ENCODE results near the gene CD3E. TPM values are rescaled to one million over a fixed set of nuclear protein-coding genes. Genes with fewer than 3 reads are reported as not detected.

CD3E gene
- total and polyA plus RNA-seq, 2 of the 13 experiments (the other 11 are each of a cell fraction or from before 2014, with no cell fraction given), result not detected

DNA sequence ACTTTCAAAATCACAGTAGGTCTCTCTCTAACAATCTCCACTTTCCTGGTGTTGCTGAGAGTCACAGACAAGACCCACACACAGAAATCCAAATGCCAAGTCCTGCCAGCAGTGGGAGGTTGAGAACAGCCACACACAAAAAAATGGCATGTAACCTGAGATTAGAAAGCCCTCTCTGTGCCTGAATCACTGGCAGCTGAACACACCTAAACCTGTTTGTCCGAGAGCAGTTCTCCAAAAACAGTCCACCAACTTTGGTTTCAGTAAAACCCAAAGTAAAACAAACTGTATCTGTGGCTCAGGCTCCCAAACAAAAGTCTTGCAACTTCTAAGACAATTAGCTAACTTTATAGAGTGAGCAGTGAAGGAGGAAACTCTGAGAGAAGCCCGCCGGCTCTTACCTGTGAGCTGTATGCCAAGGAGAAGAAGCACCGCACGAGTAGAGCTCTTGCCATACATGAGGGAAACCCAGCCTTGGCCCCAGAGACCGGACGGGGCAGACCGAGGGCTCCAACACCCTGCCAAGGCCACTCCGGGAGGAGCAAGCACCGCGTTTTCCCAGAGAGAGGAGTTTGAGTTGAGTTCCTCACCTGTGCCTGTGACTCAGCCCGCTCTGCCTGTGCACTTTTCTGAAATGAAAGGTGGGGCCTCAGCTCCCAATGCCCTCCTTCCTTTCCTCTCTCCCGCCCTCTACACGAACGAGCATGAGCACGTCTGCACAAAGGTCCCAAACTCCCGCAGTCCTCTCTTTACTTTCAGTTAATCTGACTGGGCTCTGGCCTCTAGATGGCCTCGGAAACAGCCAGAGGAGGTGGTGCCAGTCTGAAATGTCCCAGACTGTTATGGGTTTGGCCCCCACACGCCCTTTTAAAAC is 40.6 kb upstream of the CD3E start, which contains the start of gene MPZL2 (continued):
- no peak for TF ChIP-seq ZNF639 (CRISPR knock-in tag; conservative IDR thresholded peaks at IDR 0.05)
- no peak for TF ChIP-seq ZNF333 (CRISPR knock-in tag; IDR thresholded peaks at IDR 0.05; ENCODE audit: borderline replicate concordance)
- TF ChIP-seq ZNF775 (CRISPR knock-in tag; IDR thresholded peaks at IDR 0.05; ENCODE audit: borderline replicate concordance), result no peak
- no peak for TF ChIP-seq KDM3A (CRISPR knock-in tag; IDR thresholded peaks at IDR 0.05; ENCODE audit: low read depth)
- no peak for TF ChIP-seq ZNF652 (CRISPR knock-in tag; IDR thresholded peaks at IDR 0.05; ENCODE audit: borderline replicate concordance, low read depth)
- peak; percentile 29; the same call in 1 of the 2 replicates for TF ChIP-seq PHF8 (CRISPR knock-in tag; IDR thresholded peaks at IDR 0.05)
- TF ChIP-seq BRCA1 (CRISPR knock-in tag; IDR thresholded peaks at IDR 0.05), result no peak
- TF ChIP-seq YEATS4 (CRISPR knock-in tag; IDR thresholded peaks at IDR 0.05; ENCODE audit: borderline replicate concordance), result 0 out of 2 replicates have a peak, but pooled peaks have one; percentile 21
- TF ChIP-seq SNAPC2 (CRISPR knock-in tag; IDR thresholded peaks at IDR 0.05), result 0 out of 2 replicates have a peak, but pooled peaks have one; percentile 28
- no peak for TF ChIP-seq CHD4 (IDR thresholded peaks at IDR 0.05; ENCODE audit: borderline replicate concordance, low read length)
- TF ChIP-seq ZNF121 (CRISPR knock-in tag; IDR thresholded peaks at IDR 0.05), result no peak
- TF ChIP-seq ZBTB34 (CRISPR knock-in tag; IDR thresholded peaks at IDR 0.05), result no peak
- no peak for TF ChIP-seq MYNN (CRISPR knock-in tag; IDR thresholded peaks at IDR 0.05; ENCODE audit: low read depth)
- no peak for TF ChIP-seq ZKSCAN5 (CRISPR knock-in tag; IDR thresholded peaks at IDR 0.05)
- TF ChIP-seq, protein P1, sequence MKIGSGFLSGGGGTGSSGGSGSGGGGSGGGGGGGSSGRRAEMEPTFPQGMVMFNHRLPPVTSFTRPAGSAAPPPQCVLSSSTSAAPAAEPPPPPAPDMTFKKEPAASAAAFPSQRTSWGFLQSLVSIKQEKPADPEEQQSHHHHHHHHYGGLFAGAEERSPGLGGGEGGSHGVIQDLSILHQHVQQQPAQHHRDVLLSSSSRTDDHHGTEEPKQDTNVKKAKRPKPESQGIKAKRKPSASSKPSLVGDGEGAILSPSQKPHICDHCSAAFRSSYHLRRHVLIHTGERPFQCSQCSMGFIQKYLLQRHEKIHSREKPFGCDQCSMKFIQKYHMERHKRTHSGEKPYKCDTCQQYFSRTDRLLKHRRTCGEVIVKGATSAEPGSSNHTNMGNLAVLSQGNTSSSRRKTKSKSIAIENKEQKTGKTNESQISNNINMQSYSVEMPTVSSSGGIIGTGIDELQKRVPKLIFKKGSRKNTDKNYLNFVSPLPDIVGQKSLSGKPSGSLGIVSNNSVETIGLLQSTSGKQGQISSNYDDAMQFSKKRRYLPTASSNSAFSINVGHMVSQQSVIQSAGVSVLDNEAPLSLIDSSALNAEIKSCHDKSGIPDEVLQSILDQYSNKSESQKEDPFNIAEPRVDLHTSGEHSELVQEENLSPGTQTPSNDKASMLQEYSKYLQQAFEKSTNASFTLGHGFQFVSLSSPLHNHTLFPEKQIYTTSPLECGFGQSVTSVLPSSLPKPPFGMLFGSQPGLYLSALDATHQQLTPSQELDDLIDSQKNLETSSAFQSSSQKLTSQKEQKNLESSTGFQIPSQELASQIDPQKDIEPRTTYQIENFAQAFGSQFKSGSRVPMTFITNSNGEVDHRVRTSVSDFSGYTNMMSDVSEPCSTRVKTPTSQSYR (CRISPR knock-in tag; IDR thresholded peaks at IDR 0.05; ENCODE audit: borderline replicate concordance), result no peak
- 0 out of 2 replicates have a peak, but pooled peaks have one; percentile 6 for TF ChIP-seq CREM (IDR thresholded peaks at IDR 0.05)
- no peak for TF ChIP-seq CREM (CRISPR knock-in tag; IDR thresholded peaks at IDR 0.05)
- no peak for TF ChIP-seq MAFG (CRISPR knock-in tag; IDR thresholded peaks at IDR 0.05)
- TF ChIP-seq KAT8 (CRISPR knock-in tag; IDR thresholded peaks at IDR 0.05), result peak; percentile 55; the same call in 1 of the 2 replicates
- TF ChIP-seq IKZF1 (IDR thresholded peaks at IDR 0.05), result no peak
- TF ChIP-seq, protein P2, sequence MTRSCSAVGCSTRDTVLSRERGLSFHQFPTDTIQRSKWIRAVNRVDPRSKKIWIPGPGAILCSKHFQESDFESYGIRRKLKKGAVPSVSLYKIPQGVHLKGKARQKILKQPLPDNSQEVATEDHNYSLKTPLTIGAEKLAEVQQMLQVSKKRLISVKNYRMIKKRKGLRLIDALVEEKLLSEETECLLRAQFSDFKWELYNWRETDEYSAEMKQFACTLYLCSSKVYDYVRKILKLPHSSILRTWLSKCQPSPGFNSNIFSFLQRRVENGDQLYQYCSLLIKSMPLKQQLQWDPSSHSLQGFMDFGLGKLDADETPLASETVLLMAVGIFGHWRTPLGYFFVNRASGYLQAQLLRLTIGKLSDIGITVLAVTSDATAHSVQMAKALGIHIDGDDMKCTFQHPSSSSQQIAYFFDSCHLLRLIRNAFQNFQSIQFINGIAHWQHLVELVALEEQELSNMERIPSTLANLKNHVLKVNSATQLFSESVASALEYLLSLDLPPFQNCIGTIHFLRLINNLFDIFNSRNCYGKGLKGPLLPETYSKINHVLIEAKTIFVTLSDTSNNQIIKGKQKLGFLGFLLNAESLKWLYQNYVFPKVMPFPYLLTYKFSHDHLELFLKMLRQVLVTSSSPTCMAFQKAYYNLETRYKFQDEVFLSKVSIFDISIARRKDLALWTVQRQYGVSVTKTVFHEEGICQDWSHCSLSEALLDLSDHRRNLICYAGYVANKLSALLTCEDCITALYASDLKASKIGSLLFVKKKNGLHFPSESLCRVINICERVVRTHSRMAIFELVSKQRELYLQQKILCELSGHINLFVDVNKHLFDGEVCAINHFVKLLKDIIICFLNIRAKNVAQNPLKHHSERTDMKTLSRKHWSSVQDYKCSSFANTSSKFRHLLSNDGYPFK (CRISPR knock-in tag; IDR thresholded peaks at IDR 0.05; ENCODE audit: borderline replicate concordance), result 0 out of 2 replicates have a peak, but pooled peaks have one; percentile 51
- TF ChIP-seq ZNF619 (CRISPR knock-in tag; IDR thresholded peaks at IDR 0.05), result peak; percentile 40; the same call in 1 of the 2 replicates
